ENCODE measurements around the gene PAPPA2.

DNA sequence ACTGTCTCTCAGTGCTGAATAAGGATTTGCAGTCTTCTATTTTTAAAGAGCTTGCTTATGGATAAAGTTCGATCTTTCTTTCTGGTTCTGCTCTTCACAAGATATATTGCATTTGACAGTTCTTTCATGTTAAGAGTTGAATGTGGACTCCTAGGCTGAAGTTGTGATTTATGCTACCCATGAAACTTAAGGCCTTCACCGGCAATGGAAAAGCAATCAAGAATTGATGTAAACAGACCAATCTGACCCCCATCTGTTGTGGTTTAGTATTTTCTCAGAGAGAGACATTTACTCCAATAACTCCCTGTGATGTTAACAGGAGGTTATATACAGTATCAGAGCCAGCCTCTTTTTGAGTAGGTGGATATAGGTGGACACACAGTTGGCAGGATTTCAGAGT lies 165.8 kb downstream of the PAPPA2 start:
- TF ChIP-seq CTCF (IDR thresholded peaks at IDR 0.05), result no peak
- TF ChIP-seq POLR2A (IDR thresholded peaks at IDR 0.05), result no peak
- TF ChIP-seq POLR2AphosphoS5 (IDR thresholded peaks at IDR 0.05), result no peak

Measured in breast epithelium (tissue), 3 donors.